UCSD-AML1 (cell line): ENCODE results near the gene TSC22D2.

ENCODE experiments used
- DNase-seq: peaks from one replicate; lab custom pipeline; 2025; ENCODE audit not compliant: unreplicated experiment; lab: John Stamatoyannopoulos, UW

Gene TSC22D2

DNA sequence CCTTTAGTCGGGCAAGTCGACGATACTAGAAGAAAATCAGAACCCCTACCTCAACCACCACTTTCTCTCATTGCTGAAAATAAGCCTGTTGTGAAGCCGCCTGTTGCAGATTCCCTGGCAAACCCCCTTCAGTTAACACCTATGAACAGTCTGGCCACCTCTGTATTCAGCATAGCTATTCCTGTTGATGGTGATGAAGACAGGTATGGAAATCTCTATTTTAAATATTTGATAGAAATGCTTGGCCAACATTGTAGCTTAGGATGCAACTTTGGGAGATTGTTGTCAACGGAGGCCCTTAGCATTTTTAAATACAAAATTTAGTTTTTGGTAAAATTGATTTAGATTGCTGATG lies 3.0 kb downstream of the TSC22D2 start:
- no peak for DNase-seq

DNA sequence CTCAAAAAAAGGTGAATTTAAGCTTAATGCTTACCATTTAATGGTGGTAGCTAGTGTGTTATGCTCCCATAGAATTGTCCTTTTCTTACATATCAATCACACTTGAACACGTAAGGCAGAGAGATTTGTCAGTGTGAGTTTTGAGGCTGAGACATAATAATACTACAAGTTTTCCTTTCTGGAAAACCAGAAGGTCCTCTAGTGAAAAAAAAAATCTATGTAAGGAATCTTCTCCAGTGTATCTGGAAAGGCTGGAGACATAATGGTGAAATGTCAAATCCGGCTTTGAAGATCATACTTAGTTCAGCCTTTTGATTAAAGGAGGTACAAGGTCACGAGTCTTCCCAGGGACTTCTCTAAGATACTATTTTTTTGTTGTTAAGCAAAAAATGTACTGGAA lies 3.4 kb downstream of the TSC22D2 start:
- DNase-seq = no peak

DNA sequence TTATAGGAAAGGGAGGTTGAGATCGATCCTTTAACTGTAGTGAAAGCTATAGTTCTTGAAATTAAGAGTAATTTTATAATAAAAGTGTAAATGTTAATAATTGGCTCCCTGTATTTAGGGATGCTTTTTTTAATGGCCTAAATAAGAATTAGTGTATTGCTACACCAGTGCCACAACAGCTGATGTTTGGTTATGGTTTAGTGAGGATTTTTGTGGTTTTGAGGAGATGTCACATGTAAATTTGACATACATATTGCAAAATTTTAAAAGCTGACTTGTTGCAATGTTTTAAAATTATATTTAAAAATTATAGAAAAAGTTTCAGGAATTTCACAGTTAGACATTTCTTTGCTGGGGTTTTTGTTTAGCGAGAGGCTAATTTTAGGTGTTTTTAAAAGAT lies 3.9 kb downstream of the TSC22D2 start:
- DNase-seq = no peak

DNA sequence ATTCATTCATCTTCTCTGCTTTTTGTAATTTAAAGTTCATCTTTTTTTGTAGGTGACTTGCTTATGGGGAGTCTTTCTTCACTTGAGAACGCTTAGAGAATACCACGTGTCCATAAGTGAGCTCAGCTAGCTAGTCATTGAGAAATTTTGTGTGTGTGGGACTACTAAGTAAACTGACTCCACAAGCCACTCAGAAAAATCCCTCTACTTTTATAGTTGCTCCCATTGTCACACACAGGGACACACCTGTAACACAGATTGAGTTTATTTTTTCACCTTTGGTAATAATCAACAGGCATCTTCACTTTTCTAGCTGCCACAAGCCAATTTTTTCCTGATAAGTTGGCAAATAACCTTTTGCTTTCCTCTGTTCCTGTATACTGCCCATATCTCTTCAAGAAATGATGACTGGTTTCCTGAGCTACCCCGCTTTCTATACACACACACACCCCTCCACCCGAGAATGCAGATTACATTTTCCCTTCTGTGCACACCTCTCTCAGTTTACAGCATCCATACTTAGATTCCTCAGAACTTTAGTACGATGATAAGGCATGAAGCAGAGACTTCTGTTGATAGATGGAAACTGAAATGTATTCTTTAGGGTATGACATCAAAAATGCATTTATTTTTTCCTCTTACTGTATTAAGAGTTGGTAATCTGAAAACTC lies 4.6 kb downstream of the TSC22D2 start:
- DNase-seq = no peak

DNA sequence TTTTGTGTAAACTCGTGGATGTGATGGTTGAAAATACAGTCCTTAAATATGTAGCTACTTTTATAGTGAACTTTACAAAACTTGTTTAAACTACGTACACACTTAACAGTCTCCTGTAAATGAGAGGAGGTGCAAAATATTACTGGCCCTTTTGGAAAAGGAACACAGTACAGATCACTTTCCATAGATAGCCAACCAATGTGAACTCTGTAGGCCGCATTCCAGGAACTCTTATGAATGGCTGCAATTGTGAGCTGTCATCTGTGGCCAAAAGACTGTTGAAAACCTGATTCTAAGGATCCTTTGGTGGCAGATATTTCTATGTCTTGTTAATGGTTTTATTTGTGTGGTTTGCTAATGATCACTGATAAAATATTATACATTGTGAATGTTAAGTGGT lies 6.2 kb downstream of the TSC22D2 start:
- DNase-seq = no peak

DNA sequence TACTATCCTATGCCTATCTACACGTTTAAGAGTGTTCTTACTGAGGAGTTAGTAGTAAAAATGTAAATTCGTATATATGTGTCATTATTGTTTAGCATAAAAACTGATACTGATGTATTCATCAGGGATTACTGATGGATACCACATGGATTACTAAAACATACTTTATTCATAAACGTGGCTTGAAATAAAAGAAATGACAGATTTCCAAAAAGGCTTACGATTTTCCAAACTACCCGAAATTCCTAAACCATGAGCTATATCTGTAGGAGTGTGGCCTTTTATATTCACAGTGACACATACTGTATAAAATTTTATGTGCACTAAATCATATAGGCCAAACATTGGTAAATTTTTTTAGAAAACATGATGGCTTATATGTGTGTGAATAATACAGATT lies 6.9 kb downstream of the TSC22D2 start:
- DNase-seq = no peak

DNA sequence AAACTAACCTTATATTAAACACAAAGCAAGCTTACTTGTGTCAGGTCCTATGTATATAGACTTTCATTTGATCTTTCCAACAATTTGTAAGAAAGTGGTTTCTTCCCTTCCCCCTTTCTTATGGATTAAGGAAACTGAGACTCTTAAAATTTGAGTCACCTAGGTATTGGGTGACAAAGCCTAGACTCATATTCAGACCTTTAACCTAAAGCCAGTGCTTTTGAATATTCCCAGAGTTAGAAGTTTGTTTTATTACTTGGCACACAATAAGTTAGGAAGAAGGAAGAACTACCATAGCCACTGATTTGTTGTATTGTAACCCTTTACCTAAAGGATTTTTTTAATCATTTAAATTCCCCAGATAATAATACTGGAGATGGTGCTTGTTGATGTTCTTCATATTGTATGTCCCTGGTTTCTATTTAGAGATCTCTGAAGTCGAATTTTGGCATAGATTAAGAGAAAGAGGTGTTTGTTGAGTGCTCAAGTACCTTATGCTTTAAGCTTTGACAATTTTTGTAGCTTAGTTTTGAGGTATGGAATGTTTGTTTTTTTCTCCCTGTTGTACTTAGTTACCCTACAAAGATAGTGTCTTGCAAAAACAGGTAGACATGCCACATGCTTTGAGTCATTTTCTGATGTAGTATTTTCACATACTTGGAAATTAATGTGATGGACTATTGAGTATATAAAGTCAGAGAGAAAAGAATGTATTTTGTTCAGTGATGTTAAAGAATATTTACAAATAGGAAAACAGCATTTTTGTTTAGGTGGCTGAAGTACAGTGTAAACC lies 11.2 kb downstream of the TSC22D2 start:
- no peak for DNase-seq

DNA sequence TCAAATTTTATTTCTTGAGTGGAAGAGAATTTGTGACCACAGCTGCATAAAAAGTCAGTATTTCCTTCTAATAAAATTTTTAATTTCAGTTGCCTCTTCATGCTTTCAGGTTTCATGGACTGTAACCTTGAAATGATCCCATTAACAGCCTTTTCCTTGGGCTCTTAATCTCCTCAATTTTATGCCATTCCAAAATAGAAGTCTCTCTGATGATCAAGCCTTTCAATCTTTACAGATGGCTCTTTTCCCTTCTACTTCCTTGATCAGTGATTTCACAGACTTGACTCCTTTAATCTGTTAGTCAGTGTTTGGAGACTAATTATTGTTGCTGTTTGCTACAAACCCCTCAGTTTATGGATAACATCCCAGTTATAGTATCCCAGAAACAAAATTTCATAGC lies 11.9 kb downstream of the TSC22D2 start:
- DNase-seq = no peak

DNA sequence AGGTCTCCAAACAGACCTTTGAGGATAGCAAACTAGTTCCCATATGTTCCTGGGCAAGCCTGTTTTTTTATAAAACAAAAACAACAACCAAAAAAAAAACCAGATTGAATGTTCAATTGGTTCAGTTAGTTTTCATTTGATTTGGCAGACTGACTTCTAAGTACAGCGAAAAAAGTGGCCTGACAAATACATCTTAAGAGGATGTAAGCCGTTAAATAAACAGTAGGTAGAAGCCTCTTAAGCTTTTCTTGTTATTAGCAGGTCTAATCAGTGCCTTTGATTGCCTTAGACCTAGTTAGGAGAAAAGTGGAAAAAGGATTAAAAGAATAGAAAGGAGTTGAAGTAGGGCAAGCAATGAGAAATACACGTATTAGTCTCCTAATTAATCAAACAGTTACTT lies 13.2 kb downstream of the TSC22D2 start:
- no peak for DNase-seq

DNA sequence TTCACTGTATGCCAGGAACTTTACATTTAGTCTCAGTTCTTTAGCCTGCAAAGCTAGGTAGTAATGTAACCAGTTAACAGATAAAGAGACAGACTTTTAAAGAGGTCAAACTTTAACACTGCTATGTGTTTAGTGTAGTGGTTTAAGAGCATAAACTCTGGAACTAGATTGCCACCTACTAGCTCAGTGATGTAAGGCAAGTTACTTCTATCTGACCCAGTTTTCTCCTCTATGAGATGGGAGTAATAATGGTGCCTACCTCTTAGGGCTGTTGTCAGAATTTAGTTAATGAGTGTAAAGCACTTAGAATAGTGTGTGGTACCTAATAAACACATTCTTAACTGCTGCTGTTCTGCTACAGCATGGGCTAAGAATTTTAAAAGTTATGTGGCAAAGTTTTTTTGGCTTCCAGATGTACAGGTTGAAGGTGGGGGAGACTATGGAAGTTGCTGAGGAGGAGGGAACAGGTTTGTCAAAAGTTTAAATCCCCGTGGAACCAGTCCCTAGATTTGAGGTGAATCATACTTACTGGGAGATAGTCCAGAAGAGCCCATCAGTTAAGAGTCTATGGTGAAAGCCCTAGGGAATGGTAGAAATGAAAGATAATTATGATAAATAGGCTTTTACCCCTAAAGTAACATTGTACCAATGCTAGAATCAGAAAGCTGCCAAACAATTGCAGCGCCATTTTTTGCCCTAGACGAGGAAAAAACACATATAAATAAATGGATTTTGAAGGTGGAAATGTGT lies 13.9 kb downstream of the TSC22D2 start:
- no peak for DNase-seq

DNA sequence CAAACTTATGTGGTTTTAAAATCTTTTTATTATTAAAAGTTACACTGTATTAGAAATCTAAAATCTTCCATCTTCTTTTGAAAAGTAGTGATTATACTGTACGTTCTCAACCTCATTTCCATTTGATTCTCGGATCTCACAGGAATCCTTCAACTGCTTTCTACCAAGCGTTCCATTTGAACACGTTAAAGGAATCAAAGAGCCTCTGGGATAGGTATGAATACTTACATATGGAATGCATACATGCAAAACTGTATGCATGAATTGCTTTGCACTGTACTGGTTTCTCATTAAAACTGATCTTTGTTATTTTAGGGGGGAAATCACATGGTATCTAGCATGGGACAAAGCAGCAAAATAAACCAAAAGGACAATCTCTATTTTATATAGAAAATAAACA lies 14.8 kb downstream of the TSC22D2 start:
- no peak for DNase-seq

DNA sequence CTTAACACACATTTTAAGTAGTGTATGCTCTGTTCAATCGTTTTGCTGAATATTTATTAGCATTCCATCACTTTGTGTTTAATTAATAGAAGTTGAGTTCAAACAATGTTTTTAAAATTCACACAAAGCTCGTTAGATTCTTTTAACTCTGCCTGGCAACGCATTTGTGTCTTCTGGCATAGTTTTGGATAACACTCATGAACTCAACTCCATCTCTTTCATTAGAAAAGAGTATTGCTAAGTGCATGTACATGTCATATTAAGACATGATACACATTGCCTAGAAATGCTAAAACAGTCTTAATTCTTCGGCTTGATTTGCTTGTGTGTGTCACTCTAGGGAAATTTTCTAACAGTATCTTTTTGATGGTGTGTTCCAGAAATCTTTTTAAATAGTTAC lies 15.7 kb downstream of the TSC22D2 start:
- DNase-seq = no peak

DNA sequence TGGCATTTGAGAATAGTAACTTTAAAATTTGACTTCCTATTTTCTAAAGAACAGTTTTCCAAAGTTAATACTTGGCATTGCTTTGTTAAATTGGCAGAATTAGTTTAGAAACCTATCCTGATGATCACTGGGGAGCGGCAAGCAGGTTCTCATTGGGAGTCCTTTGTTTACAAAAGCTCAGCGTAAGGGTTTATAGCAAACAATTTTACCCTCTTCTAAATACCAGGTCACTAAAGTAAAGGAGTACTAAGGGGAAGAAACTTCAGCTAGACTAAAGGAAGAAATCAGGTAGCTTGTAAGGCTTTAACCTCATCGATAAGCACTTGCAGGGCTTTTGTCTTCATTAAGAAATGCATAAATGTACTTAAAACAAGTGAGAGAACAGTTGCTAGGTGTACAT lies 18.2 kb downstream of the TSC22D2 start:
- DNase-seq = no peak

DNA sequence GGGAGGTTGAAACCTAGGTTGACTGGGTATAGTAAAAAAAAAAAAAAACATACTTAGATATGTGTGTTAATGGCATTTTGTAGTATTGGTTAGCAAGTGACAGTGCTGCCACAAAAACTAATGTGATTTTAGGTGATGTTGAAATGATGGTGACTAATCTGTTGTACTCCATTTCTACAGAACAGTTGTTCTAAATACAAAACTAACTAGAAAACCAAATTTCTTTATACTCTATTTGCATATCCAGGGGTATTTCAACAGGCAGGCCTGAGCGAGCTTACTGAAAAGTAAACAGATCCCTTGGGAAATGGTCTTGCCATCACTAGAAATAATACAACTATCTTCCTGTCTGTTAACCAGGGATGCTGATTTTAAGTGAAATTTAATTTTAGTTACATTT lies 20.5 kb downstream of the TSC22D2 start:
- DNase-seq = no peak

DNA sequence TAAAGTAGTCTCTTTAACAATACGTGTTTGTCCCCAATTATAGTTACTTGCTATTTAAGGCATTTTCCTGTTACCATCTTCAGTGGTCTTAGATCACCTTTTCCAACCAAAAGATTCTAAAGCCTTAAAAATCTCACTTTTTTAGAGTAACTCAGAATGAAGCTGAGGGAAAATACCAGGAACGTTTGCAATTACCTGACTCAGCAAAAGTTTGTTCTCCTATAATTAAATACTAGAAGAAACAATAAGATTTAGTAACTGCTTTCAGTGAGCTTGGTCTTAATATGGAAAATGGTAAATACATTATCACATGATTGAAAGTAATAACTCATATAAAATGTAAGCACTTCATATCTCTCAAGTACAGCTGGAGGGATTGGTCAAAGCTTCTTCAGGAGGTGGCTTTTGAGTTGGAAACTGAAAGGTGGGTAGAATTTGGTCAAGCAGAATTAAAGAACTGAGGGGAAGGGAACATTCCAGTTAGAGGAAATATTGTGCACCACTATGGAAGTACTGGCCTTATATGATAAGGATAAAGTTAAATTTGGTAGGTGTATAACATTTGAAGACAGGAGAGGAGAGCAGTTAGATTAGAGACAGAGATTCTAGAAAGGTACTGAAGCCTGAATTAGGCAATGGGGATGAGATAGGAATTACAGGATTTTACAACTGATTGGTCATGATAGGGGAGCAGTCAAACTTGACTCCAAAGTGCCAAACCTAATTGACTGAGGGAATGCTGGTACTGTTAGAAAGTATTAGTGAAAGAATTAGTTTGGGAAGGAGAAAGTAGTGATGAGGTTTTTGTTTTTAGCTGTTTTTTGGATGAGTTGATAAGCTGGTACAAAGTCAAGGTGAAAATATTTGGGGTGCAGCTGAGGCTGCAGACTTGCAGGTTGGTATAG lies 21.9 kb downstream of the TSC22D2 start:
- DNase-seq = no peak

DNA sequence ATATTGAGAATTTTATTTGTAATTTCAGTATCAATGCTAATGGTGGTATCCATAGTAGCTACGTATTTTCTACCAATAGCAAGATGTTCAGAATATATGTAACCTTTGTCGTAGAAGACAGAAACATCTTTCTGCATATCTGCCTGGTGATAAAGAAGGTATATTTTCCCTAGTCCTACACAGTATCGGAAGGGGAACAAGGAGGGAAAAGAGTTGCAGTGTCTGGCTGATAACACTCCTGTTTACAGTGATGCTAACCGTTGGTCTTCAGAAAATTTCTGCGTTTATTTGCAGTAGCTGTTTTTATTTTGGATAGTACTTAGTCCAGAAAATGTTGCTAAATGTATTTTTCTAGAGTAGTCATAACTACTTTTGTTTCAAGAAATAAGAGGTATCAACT lies 25.2 kb downstream of the TSC22D2 start:
- no peak for DNase-seq

DNA sequence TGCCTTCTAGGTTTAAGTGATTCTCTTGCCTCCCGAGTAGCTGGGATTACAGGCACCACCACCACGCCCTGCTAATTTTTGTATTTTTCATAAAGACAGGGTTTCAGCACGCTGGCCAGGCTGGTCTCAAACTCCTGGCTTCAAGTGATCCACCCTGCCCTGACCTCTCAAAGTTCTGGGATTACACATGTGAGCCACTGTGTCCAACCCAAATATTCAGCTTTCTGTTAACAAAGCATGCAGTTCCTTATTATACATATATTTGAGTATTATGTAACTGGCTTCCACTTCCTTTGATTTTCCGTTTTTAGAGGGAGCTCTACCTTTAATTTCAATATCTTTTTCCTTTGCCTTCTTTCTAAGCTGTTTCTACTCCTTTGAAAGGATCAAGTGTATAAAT lies 26.1 kb downstream of the TSC22D2 start:
- DNase-seq = no peak

DNA sequence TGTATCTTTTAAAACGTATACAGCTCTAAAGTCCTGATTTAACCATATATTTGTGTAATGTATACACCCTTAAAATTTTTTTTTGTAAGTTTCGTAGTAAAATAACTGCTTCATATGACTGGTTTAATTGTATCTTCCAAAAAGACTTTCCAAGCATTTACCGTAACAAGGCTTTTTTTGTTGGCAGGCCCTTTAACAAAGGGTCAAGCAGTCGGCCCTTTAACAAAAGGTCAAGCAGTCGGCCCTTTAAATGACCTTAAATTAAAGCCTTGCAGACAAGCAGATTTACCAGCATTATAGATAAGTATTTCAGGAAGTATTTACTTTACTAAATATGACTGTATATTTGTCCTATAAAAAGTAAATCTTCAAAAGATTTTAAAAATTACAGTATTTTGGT lies 28.1 kb downstream of the TSC22D2 start:
- no peak for DNase-seq

DNA sequence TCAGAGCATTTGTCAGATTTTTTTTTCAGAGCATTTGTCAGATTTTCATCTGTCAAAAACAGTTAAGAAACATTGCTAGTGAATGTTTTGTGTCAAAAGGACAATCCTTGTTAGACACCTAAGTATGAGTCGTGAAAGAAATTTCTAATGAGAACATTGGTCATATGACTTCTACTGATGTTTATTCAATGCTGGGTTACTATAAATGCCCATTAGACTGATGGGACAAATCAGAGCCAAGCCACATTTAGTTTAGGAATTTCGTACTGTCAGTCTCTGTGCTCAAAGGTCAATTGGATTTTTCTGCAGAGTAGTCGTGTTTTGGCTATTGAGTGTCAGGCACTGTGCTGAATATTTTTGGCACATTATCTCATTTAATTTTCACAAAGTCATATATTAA lies 31.6 kb downstream of the TSC22D2 start:
- no peak for DNase-seq

DNA sequence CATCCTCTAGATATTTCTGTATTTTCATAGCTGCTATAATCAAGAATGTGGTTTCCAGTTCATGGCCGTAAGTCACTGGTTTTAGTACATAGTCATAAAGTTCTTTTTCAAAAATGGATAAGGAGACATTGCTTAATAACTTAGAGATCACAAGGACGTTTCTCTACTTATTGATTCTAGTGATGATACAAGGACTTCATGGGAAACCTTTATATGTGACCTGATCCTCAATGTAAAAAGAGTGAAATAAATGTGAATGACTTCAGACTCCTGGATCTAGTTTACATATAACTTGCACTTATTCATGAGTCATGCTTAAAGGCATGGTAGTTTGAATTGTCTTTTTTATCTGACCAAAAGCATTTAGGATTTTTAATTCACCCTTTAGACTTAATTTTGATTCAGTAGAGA lies 35.2 kb downstream of the TSC22D2 start:
- DNase-seq = no peak

DNA sequence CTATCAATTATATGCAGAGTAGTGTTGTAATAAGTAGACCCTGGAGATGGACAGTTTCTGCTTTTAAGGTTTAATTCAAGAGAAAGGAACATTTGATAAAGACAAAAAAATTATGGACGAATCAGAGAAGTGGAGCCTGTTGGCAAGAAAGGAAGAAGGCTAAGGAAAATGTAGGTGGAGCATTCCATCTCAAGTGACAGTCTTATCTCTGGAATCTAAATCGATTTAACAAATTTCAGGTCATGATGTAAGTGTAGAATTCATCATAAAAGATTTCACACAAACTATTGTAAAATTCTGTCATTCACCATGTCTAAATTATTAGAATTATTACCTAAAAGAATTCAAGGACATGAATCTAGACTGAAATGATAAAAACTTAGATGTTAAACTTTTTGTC lies 36.3 kb downstream of the TSC22D2 start:
- no peak for DNase-seq
